HFFc6 (cell line): ENCODE measurements around the gene JMJD8. TPM values are rescaled to one million over a fixed set of nuclear protein-coding genes. Genes with fewer than 3 reads are reported as not detected.

ENCODE experiments used
- DNase-seq: peaks from one replicate; pipeline ENCODE4 v3.0.0-alpha.2; 2018
- H3K27ac Mint-ChIP-seq: 2 replicates; pipeline ENCODE4 v1.8.0; 2020; ENCODE audit warnings: mild to moderate bottlenecking, mixed read lengths
- H3K27me3 Mint-ChIP-seq: 2 replicates; pipeline ENCODE4 v1.8.0; 2021; ENCODE audit warnings: mild to moderate bottlenecking, moderate library complexity, mixed read lengths; ENCODE audit not compliant: insufficient read depth
- H3K36me3 Mint-ChIP-seq: 2 replicates; pipeline ENCODE4 v1.8.0; 2021; ENCODE audit warnings: low read depth, mixed read lengths
- H3K4me1 Mint-ChIP-seq: 2 replicates; pipeline ENCODE4 v1.8.0; 2020; ENCODE audit warnings: low read depth, mixed read lengths
- H3K4me3 Mint-ChIP-seq: 2 replicates; pipeline ENCODE4 v1.8.0; 2020; ENCODE audit warnings: mild to moderate bottlenecking, moderate library complexity, mixed read lengths
- H3K9me3 Mint-ChIP-seq: 2 replicates; pipeline ENCODE4 v1.8.0; 2020; ENCODE audit warnings: mild to moderate bottlenecking, mixed read lengths
- total RNA-seq, 6 experiments: library from RNA; stranded (reverse); fragmentation: NEBNext Ultra II Directional; extraction: Animal tissue kit (Norgen Biotek cat#: 25700); gene quantifications; 2 replicates in 1 of 6; 3 replicates in 5 of 6; pipeline ENCODE4 v1.2.3, GENCODE V29; 2021
- TF ChIP-seq, protein P1 (sequence below): fragments of 200-600 bp; sonication (generic); IDR thresholded peaks from 2 replicates; pipeline ENCODE4 v1.5.0; 2021; ENCODE audit warnings: antibody characterized with exemption, mild to moderate bottlenecking

Gene JMJD8
- total RNA-seq, 6 experiments from 2014 or later: 7.6 to 10.6 (median 9.3) TPM

DNA sequence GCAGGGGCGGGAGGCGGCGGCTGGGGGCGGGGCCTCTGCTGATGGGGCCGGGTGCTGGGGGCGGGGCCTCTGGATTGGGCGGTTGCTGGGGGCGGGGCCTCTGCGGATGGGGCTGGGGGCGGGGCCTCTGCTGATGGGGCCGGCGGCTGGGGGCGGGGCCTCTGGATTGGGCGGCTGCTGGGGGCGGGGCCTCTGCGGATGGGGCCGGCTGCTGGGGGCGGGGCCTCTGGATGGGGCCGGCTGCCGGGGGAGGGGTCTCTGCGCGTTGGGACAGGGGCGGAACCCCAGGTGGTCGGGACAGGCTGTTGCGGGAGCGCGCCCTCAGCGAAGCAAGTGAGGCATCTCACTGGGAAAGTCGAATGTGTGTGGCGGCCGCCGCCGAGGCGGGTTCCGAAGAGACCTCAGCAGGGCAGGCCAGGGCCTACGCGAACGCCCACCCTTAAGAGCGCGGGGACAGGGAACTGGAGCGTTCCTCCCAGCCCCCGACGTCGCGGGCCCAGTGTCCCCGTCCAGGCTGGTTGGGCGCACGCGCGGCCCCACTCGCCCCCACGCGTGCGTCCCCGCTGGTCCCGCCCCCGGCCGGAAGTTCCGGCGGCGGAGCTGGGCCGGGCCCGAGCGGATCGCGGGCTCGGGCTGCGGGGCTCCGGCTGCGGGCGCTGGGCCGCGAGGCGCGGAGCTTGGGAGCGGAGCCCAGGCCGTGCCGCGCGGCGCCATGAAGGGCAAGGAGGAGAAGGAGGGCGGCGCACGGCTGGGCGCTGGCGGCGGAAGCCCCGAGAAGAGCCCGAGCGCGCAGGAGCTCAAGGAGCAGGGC is 4.1 kb downstream of the JMJD8 start, which contains the start of gene STUB1:
Gene STUB1 (plus strand): TSS at position 597 of the 811 bp plus-strand sequence. CDS start 116 bp downstream, at position 713.
- TF ChIP-seq, protein P1, sequence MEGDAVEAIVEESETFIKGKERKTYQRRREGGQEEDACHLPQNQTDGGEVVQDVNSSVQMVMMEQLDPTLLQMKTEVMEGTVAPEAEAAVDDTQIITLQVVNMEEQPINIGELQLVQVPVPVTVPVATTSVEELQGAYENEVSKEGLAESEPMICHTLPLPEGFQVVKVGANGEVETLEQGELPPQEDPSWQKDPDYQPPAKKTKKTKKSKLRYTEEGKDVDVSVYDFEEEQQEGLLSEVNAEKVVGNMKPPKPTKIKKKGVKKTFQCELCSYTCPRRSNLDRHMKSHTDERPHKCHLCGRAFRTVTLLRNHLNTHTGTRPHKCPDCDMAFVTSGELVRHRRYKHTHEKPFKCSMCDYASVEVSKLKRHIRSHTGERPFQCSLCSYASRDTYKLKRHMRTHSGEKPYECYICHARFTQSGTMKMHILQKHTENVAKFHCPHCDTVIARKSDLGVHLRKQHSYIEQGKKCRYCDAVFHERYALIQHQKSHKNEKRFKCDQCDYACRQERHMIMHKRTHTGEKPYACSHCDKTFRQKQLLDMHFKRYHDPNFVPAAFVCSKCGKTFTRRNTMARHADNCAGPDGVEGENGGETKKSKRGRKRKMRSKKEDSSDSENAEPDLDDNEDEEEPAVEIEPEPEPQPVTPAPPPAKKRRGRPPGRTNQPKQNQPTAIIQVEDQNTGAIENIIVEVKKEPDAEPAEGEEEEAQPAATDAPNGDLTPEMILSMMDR: no peak

DNA sequence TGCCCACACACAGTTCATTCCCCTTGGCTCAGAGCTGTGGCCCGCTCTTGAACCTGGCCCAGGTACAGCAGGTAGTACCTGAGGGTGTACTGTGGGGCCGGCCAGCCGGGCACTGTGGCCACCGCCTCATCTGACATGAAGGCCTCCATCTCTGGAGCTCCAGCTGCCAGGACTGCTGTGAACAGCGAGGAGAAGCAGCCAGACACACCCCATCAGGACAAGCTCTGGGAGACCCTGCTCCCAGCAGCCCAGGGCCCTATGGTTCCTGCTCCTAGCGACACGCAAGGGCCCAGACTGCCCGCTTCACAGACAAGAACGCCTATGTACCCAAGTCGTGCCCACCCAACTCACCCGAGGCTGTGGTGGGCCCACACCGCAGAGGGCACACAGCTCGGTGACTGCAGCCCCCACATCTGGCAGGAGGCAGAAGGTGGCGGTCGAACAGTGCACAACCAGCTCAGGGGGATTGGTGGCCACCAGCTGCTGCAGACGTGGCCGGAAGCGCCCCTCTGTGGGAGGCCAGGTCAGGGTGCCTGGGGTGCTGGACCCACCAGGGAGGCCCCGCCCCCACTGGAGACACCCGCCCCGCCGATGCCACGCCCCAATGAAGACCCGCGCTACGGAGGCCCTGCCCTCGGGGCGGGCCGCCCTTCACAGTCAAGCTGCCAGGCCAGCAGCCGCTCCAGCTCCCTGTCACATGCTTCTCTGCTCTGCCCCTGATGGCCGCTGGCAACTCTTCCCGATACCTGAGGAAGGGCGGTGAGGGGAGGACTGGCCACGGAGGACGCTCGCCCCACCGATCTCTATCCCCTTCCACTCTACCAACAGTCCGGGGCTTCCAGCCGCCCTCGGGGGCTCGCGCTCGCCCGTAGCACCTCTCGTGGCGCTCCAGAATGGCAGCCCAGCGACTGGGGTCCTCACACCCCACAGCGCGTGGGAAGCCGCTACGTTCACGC is 5.0 kb downstream of the JMJD8 start:
- H3K4me3 Mint-ChIP-seq: peak overlapping the region; percentile 72
- DNase-seq: peak; percentile 34
- no peaks in the 10 kb centered on the region for H3K9me3 Mint-ChIP-seq
- peaks cover 14% of the 10 kb centered on the region for H3K4me1 Mint-ChIP-seq
- peaks cover 5% of the 10 kb centered on the region for H3K27me3 Mint-ChIP-seq
- peaks cover 12% of the 10 kb centered on the region; the same call in 1 of the 2 replicates for H3K36me3 Mint-ChIP-seq
- TF ChIP-seq, protein P1: no peak
- H3K27ac Mint-ChIP-seq: peak overlapping the region; percentile 49

More for the DNA sequence above, 4.1 kb downstream of the JMJD8 start, which contains the start of gene STUB1:
- H3K4me1 Mint-ChIP-seq: peaks cover 14% of the 10 kb centered on the region
- peak within 1 kb of the TSS; percentile 90 for H3K4me3 Mint-ChIP-seq
- no peaks in the 10 kb centered on the region for H3K9me3 Mint-ChIP-seq
- DNase-seq: peak; percentile 67
- H3K27me3 Mint-ChIP-seq: peaks cover 5% of the 10 kb centered on the region
- H3K36me3 Mint-ChIP-seq: peaks cover 12% of the 10 kb centered on the region; the same call in 1 of the 2 replicates
- H3K27ac Mint-ChIP-seq: peak within 1 kb of the TSS; percentile 72

DNA sequence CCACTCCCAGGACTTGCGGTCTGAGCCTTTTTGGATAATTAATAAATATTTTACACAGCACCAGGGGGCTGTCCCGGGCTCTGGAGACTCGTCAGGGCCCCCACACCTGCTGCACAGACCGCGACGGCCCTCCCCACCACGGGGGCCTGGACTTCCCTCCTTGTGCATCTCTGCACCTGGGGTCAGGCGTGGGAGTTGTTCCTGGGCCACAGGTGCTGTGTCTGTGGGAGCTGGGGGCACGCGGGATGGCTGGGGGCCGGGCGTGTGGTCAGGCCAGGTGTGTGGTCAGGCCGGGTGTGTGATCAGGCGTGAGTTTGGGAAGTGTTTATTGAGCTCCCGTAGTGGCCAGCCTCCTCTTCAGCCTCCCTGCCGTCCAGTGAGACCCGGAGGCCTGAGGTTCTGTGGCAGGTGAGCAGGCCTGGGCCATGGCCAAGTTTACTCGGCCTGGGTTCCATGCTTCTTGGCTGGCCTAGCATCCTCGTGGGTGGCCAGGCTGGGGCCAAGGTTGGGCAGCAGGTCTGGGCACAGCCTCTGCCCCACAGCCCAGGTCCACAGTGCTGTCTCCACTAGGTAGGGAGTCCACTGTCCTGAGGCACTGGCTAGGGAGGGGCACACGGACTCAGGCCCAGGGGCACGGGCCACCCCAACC is 5.8 kb downstream of the JMJD8 start:
- no peaks in the 10 kb centered on the region for H3K9me3 Mint-ChIP-seq
- no peak overlapping the region for H3K27ac Mint-ChIP-seq
- H3K4me3 Mint-ChIP-seq: no peak overlapping the region
- peaks cover 12% of the 10 kb centered on the region; the same call in 1 of the 2 replicates for H3K36me3 Mint-ChIP-seq
- DNase-seq: no peak
- TF ChIP-seq, protein P1: no peak
- peaks cover 5% of the 10 kb centered on the region for H3K27me3 Mint-ChIP-seq
- H3K4me1 Mint-ChIP-seq: peaks cover 14% of the 10 kb centered on the region

DNA sequence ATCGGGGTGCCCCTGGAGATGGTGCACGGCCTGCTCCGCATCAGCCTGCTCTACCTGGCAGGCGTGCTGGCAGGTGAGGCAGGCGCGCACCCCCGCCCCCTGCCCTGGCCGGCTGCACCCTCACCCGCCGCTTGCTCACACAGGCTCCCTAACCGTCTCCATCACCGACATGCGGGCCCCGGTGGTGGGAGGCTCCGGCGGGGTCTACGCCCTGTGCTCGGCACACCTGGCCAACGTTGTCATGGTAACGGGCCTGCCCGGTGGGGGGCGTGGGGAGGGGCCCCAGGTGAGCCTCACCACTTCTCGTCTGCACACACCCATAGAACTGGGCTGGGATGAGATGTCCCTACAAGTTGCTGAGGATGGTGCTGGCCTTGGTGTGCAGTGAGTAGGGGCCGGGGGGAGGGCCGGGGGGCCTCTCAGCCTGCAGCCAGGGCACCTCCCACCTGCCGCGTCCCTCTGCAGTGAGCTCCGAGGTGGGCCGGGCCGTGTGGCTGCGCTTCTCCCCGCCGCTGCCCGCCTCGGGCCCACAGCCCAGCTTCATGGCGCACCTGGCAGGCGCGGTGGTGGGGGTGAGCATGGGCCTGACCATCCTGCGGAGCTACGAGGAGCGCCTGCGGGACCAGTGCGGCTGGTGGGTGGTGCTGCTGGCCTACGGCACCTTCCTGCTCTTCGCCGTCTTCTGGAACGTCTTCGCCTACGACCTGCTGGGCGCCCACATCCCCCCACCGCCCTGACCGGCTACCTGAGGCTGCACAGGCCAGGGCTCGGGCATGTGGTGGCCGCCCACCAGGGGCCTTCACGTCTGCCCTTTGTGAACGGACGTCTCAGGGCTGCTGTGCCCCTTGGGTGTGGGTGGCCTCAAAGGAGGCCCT is 6.6 kb downstream of the JMJD8 start:
- H3K36me3 Mint-ChIP-seq: peaks cover 10% of the 10 kb centered on the region; the same call in 1 of the 2 replicates
- no peak for DNase-seq
- no peak overlapping the region for H3K27ac Mint-ChIP-seq
- peaks cover 13% of the 10 kb centered on the region for H3K4me1 Mint-ChIP-seq
- H3K9me3 Mint-ChIP-seq: no peaks in the 10 kb centered on the region
- H3K27me3 Mint-ChIP-seq: peaks cover 5% of the 10 kb centered on the region
- TF ChIP-seq, protein P1: no peak
- H3K4me3 Mint-ChIP-seq: no peak overlapping the region
